SK-N-SH (cell line): ENCODE results near the gene GPR155. TPM values are rescaled to one million over a fixed set of nuclear protein-coding genes. Genes with fewer than 3 reads are reported as not detected.

Experiments
- CTCF ChIA-PET: fragments of 300-600, 350-600 bp; formaldehyde crosslinking; extraction: SDS; loops from one replicate; lab custom pipeline; 2021; lab: Yijun Ruan, JAX
- POLR2A ChIA-PET: fragments of 350-600 bp; sonication (Branson Sonifier 250); formaldehyde crosslinking; extraction: SDS; loops from one replicate; lab custom pipeline; 2020; ENCODE audit warnings: antibody characterized with exemption, inconsistent platforms; lab: Yijun Ruan, JAX
- DNase-seq: peaks from one replicate; pipeline ENCODE4 v3.0.0; 2012
- H2AFZ ChIP-seq: fragments of 200-600 bp; sonication (generic); 2 replicates; pipeline ENCODE4 v1.8.1; 2016; ENCODE audit warnings: antibody characterized with exemption, mild to moderate bottlenecking, low read depth
- H3F3A ChIP-seq: fragments of 200-600 bp; sonication (generic); replicated peaks from 2 replicates; pipeline ENCODE3; 2016; ENCODE audit warnings: antibody characterized with exemption, mild to moderate bottlenecking; ENCODE audit not compliant: insufficient read depth
- H3K27ac ChIP-seq, 2 experiments: fragments of 200-500 bp in 1 of 2; fragments of 200-600 bp in 1 of 2; sonication (Bioruptor generic) in 1 of 2; sonication (generic), shearing (Covaris generic) in 1 of 2; 2 replicates each; pipeline versions ENCODE4 v1.5.1 to v1.6.1; 2014 to 2016; ENCODE audit warnings: low read depth in 2 of 2, inconsistent platforms in 1 of 2, low read length in 1 of 2, mild to moderate bottlenecking in 1 of 2, mixed read lengths in 1 of 2
- H3K27me3 ChIP-seq: fragments of 200-600 bp; sonication (generic), shearing (Covaris generic); 2 replicates; pipeline ENCODE4 v1.6.1; 2016; ENCODE audit warnings: mixed run types; ENCODE audit not compliant: insufficient read depth
- H3K36me3 ChIP-seq, 2 experiments: fragments of 200-500 bp in 1 of 2; fragments of 200-600 bp in 1 of 2; sonication (Bioruptor generic) in 1 of 2; sonication (generic) in 1 of 2; replicated peaks in 1 of 2; 2 replicates each; pipeline versions ENCODE3 to v1.5.1; 2014 to 2016; ENCODE audit warnings: low read length in 1 of 2, mild to moderate bottlenecking in 1 of 2; ENCODE audit not compliant: insufficient read depth in 2 of 2, control insufficient read depth in 1 of 2
- H3K4me1 ChIP-seq, 2 experiments: fragments of 200-500 bp in 1 of 2; fragments of 200-600 bp in 1 of 2; sonication (Bioruptor generic) in 1 of 2; sonication (generic), shearing (Covaris generic) in 1 of 2; 2 replicates each; pipeline versions ENCODE4 v1.5.1 to v1.6.1; 2014 to 2016; ENCODE audit warnings: low read depth in 1 of 2, low read length in 1 of 2, mixed run types in 1 of 2; ENCODE audit not compliant: insufficient read depth in 2 of 2, control insufficient read depth in 1 of 2
- H3K4me2 ChIP-seq: fragments of 200-600 bp; sonication (generic), shearing (Covaris generic); 2 replicates; pipeline ENCODE4 v1.6.1; 2017; ENCODE audit warnings: mixed run types
- H3K4me3 ChIP-seq, 2 experiments: fragments of 200-500 bp in 1 of 2; fragments of 200-600 bp in 1 of 2; sonication (Bioruptor generic) in 1 of 2; sonication (generic), shearing (Covaris generic) in 1 of 2; 2 replicates each; pipeline versions ENCODE4 v1.5.1 to v1.8.1; 2014 to 2016; ENCODE audit warnings: low read depth in 2 of 2, inconsistent platforms in 1 of 2, low read length in 1 of 2, mild to moderate bottlenecking in 1 of 2, mixed read lengths in 1 of 2, moderate library complexity in 1 of 2
- H3K79me2 ChIP-seq: fragments of 200-600 bp; sonication (generic); 2 replicates; pipeline ENCODE4 v1.8.1; 2017; ENCODE audit warnings: mild to moderate bottlenecking; ENCODE audit not compliant: insufficient read depth
- H3K9ac ChIP-seq: fragments of 200-600 bp; sonication (generic); 2 replicates; pipeline ENCODE4 v1.6.1; 2017; ENCODE audit warnings: mixed run types
- H3K9me2 ChIP-seq: fragments of 200-600 bp; sonication (generic); 2 replicates; pipeline ENCODE4 v1.6.1; 2017; ENCODE audit warnings: mixed run types
- H3K9me3 ChIP-seq: fragments of 200-600 bp; sonication (generic); 2 replicates; pipeline ENCODE4 v1.6.1; 2017; ENCODE audit warnings: mixed run types, mild to moderate bottlenecking, moderate library complexity
- H4K20me1 ChIP-seq: fragments of 200-600 bp; sonication (generic); 2 replicates; pipeline ENCODE4 v1.6.1; 2017; ENCODE audit warnings: mild to moderate bottlenecking, mixed run types; ENCODE audit not compliant: insufficient read depth
- CHD2 ChIP-seq: fragments of 150-350 bp; IDR thresholded peaks from 2 replicates; pipeline ENCODE4 v1.6.1; 2018; ENCODE audit warnings: low read length; ENCODE audit not compliant: partially characterized antibody
- CTCF ChIP-seq: fragments of 200-600 bp; sonication (generic); IDR thresholded peaks from 2 replicates; pipeline ENCODE4 v1.6.1; 2017; ENCODE audit warnings: antibody characterized with exemption, mild to moderate bottlenecking, moderate library complexity
- ELF1 ChIP-seq: IDR thresholded peaks from 2 replicates; pipeline ENCODE4 v1.4.0; 2012
- JUND ChIP-seq: IDR thresholded peaks from 2 replicates; pipeline ENCODE4 v1.4.0; 2012
- NRF1 ChIP-seq: IDR thresholded peaks from 2 replicates; pipeline ENCODE4 v1.6.1; 2012; ENCODE audit warnings: low read depth, mild to moderate bottlenecking, low read length
- TCF12 ChIP-seq: IDR thresholded peaks from 2 replicates; pipeline ENCODE4 v1.4.0; 2012
- WGBS: methylation state at CpG from one replicate; pipeline ENCODE4 v1.1.6; 2017; ENCODE audit warnings: low lambda C conversion rate; 5-methylcytosine and 5-hydroxymethylcytosine counted together
- polyA plus RNA-seq, 3 experiments: library from polyadenylated mRNA; depleted of rRNA; stranded (reverse); fragments of >200 nt; gene quantifications; 2 replicates each; pipeline ENCODE4 v1.2.3, GENCODE V29; 2012
- TF ChIP-seq, protein P1 (sequence below): IDR thresholded peaks from 2 replicates; pipeline ENCODE4 v1.6.1; 2012; ENCODE audit warnings: mild to moderate bottlenecking, low read depth, low read length, moderate library complexity
- TF ChIP-seq, protein P2 (sequence below): IDR thresholded peaks from 2 replicates; pipeline ENCODE4 v1.4.0; 2012; ENCODE audit warnings: low read depth, borderline replicate concordance
- TF ChIP-seq, protein P3 (sequence below): fragments of 150-350 bp; IDR thresholded peaks from 2 replicates; pipeline ENCODE4 v1.6.1; 2016; ENCODE audit warnings: mild to moderate bottlenecking, low read depth, low read length

The GPR155 gene
- polyA plus RNA-seq, 1 of the 3 experiments (the other 2 are of a cell fraction), result 3.5 TPM

DNA sequence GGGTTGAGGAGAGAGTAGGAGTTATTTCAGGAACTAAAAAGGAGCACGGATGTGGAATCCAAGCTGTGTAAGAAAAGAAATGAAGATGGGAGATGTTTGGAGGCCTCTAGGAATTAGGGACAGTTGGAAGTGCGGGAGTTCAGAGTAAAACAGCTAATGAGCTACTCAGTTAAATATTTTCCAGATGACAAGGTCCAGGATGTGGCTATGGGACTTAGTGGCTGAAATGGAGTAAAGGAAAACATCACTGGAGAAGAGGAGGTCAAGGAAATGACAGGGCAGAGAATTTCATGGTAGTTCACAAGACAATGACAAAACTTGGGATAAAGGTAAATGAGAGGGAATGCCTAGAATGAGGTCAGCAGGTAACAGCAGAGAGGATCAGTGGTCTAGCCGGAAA lies 13.0 kb downstream of the GPR155 start:
- Histone ChIP-seq H3K27ac (no peak overlapping the region; a peak in 1 of 4 replicates), H3K4me3 (no peak overlapping the region)
- no peak for DNase-seq
- TF ChIP-seq CHD2, result no peak
- TF ChIP-seq, protein P1, sequence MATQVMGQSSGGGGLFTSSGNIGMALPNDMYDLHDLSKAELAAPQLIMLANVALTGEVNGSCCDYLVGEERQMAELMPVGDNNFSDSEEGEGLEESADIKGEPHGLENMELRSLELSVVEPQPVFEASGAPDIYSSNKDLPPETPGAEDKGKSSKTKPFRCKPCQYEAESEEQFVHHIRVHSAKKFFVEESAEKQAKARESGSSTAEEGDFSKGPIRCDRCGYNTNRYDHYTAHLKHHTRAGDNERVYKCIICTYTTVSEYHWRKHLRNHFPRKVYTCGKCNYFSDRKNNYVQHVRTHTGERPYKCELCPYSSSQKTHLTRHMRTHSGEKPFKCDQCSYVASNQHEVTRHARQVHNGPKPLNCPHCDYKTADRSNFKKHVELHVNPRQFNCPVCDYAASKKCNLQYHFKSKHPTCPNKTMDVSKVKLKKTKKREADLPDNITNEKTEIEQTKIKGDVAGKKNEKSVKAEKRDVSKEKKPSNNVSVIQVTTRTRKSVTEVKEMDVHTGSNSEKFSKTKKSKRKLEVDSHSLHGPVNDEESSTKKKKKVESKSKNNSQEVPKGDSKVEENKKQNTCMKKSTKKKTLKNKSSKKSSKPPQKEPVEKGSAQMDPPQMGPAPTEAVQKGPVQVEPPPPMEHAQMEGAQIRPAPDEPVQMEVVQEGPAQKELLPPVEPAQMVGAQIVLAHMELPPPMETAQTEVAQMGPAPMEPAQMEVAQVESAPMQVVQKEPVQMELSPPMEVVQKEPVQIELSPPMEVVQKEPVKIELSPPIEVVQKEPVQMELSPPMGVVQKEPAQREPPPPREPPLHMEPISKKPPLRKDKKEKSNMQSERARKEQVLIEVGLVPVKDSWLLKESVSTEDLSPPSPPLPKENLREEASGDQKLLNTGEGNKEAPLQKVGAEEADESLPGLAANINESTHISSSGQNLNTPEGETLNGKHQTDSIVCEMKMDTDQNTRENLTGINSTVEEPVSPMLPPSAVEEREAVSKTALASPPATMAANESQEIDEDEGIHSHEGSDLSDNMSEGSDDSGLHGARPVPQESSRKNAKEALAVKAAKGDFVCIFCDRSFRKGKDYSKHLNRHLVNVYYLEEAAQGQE, result no peak
- no peak for TF ChIP-seq TCF12
- no peak for TF ChIP-seq NRF1
- no peak for TF ChIP-seq JUND
- TF ChIP-seq ELF1, result no peak
- TF ChIP-seq, protein P2, sequence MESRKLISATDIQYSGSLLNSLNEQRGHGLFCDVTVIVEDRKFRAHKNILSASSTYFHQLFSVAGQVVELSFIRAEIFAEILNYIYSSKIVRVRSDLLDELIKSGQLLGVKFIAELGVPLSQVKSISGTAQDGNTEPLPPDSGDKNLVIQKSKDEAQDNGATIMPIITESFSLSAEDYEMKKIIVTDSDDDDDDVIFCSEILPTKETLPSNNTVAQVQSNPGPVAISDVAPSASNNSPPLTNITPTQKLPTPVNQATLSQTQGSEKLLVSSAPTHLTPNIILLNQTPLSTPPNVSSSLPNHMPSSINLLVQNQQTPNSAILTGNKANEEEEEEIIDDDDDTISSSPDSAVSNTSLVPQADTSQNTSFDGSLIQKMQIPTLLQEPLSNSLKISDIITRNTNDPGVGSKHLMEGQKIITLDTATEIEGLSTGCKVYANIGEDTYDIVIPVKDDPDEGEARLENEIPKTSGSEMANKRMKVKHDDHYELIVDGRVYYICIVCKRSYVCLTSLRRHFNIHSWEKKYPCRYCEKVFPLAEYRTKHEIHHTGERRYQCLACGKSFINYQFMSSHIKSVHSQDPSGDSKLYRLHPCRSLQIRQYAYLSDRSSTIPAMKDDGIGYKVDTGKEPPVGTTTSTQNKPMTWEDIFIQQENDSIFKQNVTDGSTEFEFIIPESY, result no peak
- no peak for TF ChIP-seq CTCF
- TF ChIP-seq, protein P3, sequence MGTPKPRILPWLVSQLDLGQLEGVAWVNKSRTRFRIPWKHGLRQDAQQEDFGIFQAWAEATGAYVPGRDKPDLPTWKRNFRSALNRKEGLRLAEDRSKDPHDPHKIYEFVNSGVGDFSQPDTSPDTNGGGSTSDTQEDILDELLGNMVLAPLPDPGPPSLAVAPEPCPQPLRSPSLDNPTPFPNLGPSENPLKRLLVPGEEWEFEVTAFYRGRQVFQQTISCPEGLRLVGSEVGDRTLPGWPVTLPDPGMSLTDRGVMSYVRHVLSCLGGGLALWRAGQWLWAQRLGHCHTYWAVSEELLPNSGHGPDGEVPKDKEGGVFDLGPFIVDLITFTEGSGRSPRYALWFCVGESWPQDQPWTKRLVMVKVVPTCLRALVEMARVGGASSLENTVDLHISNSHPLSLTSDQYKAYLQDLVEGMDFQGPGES, result no peak
- TF ChIP-seq, all 33 proteins: peak for 0
- Histone ChIP-seq H3F3A (peaks cover 3% of the 10 kb centered on the region), H4K20me1 (no peaks in the 10 kb centered on the region), H2AFZ (no peak overlapping the region), H3K27me3 (no peaks in the 10 kb centered on the region), H3K4me1 (peaks cover 0 to 4% of the 10 kb centered on the region in 2 experiments; a peak in 2 of 4 replicates), H3K79me2 (no peaks in the 10 kb centered on the region), H3K9me3 (no peaks in the 10 kb centered on the region), H3K9ac (no peak overlapping the region), H3K9me2 (no peaks in the 10 kb centered on the region), H3K36me3 (peaks cover 0 to 3% of the 10 kb centered on the region in 2 experiments), H3K4me2 (no peak overlapping the region)
- WGBS, result 91% methylated on average over 3 of the region's 3 CpGs
- CTCF ChIA-PET, result interaction anchor here (1.3 to 3.4 kb wide), 2 partner anchors 11 to 47 kb away, joined by 4 to 24 read pairs; no protein-coding TSS in a partner anchor
- POLR2A ChIA-PET, result no interaction called here
